Activated T-helper 17 cell treated with anti-CD3 and anti-CD28 coated beads, Interleukin-2, amount 50 U/mL, for 72 hours (primary cell): ENCODE measurements around the gene GABARAPL2. TPM values are rescaled to one million over a fixed set of nuclear protein-coding genes. Genes with fewer than 3 reads are reported as not detected.

Experiments used
- ATAC-seq: fragments of 150-1000 bp; cut with Tn5 transposase; replicated peaks from 2 replicates; pipeline ENCODE4 v1.10.0; 2021; ENCODE audit warnings: mild to moderate bottlenecking, moderate library complexity
- H3K27ac Mint-ChIP-seq: one replicate; pipeline ENCODE4 v1.8.0; 2022; ENCODE audit warnings: mixed read lengths
- H3K27me3 Mint-ChIP-seq: one replicate; pipeline ENCODE4 v1.8.0; 2022; ENCODE audit warnings: mixed read lengths
- H3K36me3 Mint-ChIP-seq: one replicate; pipeline ENCODE4 v1.8.0; 2022; ENCODE audit warnings: low read depth, mild to moderate bottlenecking, mixed read lengths
- H3K4me1 Mint-ChIP-seq: one replicate; pipeline ENCODE4 v1.8.0; 2022; ENCODE audit warnings: mixed read lengths
- H3K4me3 Mint-ChIP-seq: one replicate; pipeline ENCODE4 v1.8.0; 2022; ENCODE audit warnings: mild to moderate bottlenecking, mixed read lengths
- H3K9me3 Mint-ChIP-seq: one replicate; pipeline ENCODE4 v1.8.0; 2022; ENCODE audit warnings: mixed read lengths
- total RNA-seq, 2 donors: library from RNA; stranded (reverse); gene quantifications; one replicate each; pipeline ENCODE4 v1.2.3, GENCODE V29; 2022

GABARAPL2 gene
- total RNA-seq, 2 donors from 2014 or later = 67.3 to 69.4 TPM

DNA sequence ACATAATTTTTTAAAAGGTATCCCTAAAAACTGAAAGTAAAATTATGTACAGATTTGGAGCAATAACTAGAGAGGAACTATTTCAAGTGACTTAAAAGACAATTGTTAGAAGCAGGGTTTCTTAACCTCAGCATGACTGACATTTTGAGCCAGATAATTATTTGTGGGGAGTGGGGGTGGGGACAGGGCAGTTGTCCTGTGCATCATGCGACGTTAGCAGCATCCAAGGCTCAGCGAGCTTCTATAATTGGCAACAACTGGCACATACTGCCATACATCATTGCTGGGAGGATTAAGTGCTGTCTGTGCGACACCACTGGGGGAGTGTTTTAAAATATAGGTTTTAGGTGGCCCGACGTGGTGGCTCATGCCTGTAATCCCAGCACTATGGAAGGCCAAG, 27.1 kb downstream of the GABARAPL2 start:
- Mint-ChIP-seq H3K4me1 (peaks cover 4% of the 10 kb centered on the region), H3K4me3 (no peak overlapping the region), H3K36me3 (peaks cover 37% of the 10 kb centered on the region), H3K9me3 (no peaks in the 10 kb centered on the region), H3K27ac (no peak overlapping the region), H3K27me3 (no peaks in the 10 kb centered on the region)
- no peak for ATAC-seq

DNA sequence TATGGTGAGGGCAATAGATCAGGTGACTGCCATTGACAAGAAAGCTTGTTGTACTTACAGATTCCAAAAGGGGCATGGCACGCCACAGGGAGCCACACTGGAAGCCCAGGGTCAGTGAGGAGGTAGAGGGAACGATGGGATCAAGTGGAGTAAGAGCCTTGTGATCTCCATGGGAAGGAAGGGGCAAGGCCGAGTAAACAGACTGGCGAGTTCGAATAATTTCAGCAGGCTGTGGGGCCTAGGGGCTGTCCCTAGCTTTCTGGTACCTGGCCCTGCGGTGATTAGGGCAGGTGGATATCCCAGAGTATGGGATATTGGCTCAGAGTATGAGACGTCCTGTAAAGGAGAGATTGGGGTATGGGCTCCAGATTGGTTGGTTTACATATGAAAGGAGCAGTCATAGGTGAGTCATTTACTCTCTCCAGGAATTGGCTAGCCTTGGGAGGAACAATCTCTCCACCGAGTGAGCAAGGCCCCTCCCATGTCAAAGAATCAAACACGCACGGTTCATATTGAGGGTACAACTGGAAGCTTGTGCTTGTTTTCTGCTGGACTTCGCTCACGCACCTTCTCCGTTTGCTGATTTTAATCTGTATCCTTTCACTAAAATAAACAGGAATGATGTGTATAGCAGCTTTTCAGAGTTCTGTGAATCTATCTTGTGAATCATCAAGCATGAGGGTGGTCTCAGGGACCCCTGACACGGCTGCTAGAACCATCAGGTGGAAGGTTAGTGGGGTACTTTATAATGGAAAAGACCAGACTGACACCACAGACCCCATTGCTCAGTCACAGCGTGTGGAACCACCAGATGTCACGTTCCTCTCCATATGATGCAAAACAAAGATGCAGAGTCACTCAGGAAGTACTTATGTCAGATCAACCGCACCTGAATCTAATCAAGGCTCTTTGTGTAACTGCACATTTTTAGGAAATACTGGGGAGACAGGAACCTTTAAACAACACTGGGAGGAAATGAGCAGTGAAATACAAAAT, 27.9 kb downstream of the GABARAPL2 start:
- peak overlapping the region; percentile 40 for H3K27ac Mint-ChIP-seq
- peak; percentile 90 for ATAC-seq
- no peaks in the 10 kb centered on the region for H3K9me3 Mint-ChIP-seq
- H3K4me3 Mint-ChIP-seq = peak overlapping the region; percentile 8
- H3K27me3 Mint-ChIP-seq = no peaks in the 10 kb centered on the region
- peaks cover 35% of the 10 kb centered on the region for H3K36me3 Mint-ChIP-seq
- H3K4me1 Mint-ChIP-seq = peaks cover 4% of the 10 kb centered on the region

DNA sequence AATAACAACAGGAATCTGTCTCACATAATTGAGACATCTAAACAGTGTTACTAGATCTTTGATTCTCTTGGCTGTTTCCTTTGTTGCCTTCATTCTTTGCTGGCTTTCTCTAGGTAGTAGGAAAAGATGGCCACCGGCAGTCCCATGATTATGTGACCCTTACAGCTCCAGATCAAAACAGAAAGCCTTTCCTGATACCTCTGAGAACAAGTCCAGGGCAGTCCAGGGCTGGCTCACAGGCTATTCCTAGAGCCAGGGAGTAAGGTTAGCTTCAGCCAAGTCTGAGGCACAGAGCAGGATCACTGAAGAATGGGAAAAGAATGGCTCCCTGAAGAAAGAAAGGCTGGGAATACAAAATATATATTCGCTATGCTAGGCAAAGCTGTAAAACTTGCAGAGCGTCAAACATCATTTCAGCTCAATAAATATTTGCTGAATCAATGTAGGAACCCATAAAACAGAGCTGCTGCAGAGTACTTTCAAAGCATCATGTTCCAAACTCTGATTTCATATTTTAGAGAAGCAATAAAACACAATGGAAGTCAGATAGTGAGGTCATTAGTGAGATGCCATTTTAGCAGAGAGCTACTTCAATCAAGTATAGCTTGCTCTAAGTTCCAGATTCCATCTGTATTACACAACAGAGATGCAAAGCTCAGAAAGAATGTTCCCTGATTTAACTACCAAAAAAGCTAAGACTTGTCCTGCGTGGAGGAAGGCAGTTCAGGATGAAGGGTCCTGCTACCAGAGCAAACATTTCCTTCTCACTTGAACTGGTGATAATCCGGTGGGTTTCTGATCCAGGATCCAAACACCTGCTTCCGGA, 33.5 kb downstream of the GABARAPL2 start:
- H3K36me3 Mint-ChIP-seq = peaks cover 82% of the 10 kb centered on the region
- no peak for ATAC-seq
- peaks cover 7% of the 10 kb centered on the region for H3K9me3 Mint-ChIP-seq
- H3K27ac Mint-ChIP-seq = no peak overlapping the region
- H3K4me1 Mint-ChIP-seq = no peaks in the 10 kb centered on the region
- no peaks in the 10 kb centered on the region for H3K27me3 Mint-ChIP-seq
- no peak overlapping the region for H3K4me3 Mint-ChIP-seq

DNA sequence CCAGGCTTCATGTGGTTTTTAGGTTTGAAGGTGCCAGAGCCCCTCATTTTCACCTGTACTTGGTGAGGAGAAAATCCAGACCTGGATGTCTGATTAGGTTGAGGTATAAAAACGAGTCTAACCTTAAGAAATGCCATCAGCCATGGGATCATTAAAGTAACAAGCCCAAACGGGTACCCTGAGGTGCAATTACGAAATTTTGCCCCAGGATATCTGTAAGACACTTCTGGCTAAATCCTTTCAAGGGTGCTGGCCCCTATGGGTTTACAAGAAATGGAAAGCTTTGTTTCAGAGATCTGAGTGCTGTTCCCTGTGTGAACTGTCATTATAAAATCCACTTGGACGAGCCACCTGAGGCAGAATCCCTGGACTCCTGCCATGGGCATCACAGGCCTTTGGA, 37.1 kb downstream of the GABARAPL2 start:
- H3K27ac Mint-ChIP-seq = no peak overlapping the region
- ATAC-seq = no peak

DNA sequence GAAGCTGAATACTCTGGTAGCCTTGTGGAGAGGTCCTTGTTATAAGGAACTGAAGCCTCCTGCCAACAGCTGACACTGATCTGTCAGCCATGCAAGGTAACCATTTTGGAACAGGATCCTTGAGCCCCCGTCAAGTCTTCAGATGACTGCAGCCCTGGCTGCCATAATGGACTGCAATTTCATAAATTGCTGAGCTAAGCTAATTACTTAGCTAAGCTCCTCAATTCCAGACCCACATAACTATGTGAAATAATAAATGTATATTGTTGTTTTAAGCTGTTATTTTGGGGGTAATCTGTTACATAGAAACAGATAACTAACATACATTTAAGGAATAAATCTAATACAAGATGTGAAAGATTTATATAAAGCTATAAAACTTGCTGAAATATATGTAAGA, 40.3 kb downstream of the GABARAPL2 start:
- Mint-ChIP-seq H3K36me3 (peaks cover 90% of the 10 kb centered on the region), H3K27me3 (no peaks in the 10 kb centered on the region), H3K4me3 (no peak overlapping the region), H3K27ac (no peak overlapping the region), H3K9me3 (peaks cover 7% of the 10 kb centered on the region), H3K4me1 (no peaks in the 10 kb centered on the region)
- ATAC-seq = no peak

More for the DNA sequence above, 37.1 kb downstream of the GABARAPL2 start:
- peaks cover 7% of the 10 kb centered on the region for H3K9me3 Mint-ChIP-seq
- peaks cover 88% of the 10 kb centered on the region for H3K36me3 Mint-ChIP-seq
- no peaks in the 10 kb centered on the region for H3K27me3 Mint-ChIP-seq
- no peak overlapping the region for H3K4me3 Mint-ChIP-seq
- H3K4me1 Mint-ChIP-seq = no peaks in the 10 kb centered on the region

DNA sequence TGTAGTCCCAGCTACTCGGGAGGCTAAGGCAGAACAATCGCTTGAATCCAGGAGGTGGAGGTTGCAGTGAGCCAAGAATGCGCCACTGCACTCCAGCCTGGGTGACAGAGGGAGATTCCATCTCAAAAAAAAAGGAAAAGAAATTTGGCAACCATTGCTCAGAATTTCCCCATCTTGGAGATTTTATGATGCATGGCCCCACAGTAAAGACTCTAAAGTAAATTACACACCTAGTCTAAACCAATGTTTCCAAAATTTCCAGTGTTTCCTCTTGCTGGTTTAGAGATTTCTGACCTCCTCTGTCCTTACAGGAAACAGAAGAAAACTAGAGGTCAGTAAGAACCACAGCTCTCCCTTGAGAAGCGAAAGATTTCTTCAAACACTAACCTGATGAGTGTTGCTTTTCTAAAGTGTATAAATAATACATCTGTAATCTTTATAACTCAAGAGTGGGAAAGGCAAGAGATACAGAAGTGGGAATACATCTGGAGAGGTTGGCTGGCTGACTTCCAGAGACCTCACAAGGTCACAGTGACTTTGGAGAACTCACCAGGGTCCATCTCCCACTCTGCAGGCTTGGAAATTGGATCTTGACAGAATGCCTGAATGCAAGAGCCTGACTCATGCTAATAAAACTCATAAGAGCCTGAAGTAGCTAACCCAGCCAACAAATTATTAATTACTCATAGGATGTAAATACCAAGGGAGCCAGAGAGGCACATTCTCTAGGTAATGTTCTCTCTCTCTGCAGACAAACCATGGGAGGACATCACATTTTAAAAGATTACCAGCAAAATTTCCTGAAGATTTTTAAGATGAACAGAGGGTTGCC, 48.1 kb downstream of the GABARAPL2 start:
- Mint-ChIP-seq H3K36me3 (peaks cover 88% of the 10 kb centered on the region), H3K4me3 (no peak overlapping the region), H3K27me3 (no peaks in the 10 kb centered on the region), H3K4me1 (peaks cover 15% of the 10 kb centered on the region), H3K9me3 (no peaks in the 10 kb centered on the region), H3K27ac (no peak overlapping the region)
- ATAC-seq = no peak

DNA sequence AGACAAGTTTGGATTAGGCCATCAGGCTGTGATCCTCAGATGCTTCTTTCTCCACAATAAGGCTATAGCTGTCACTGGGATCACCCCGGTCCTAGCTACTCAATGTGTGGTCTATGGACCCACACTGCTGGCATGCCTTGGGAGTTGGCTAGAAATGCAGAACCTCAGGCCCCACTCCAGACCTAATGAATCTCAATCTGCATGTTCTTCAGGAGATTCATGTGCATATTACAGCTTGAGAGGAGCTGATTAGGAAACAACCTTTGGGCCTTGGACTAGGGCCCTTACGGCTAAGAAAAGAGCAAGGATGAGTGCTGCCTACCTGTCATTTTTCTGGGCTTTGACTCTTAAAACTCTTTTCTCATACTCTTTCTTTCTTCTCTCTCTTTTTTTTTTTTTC, 49.4 kb downstream of the GABARAPL2 start:
- Mint-ChIP-seq H3K4me1 (peaks cover 21% of the 10 kb centered on the region), H3K4me3 (peak overlapping the region; percentile 71), H3K27me3 (no peaks in the 10 kb centered on the region), H3K36me3 (peaks cover 88% of the 10 kb centered on the region), H3K27ac (peak overlapping the region; percentile 86), H3K9me3 (no peaks in the 10 kb centered on the region)
- ATAC-seq = no peak

DNA sequence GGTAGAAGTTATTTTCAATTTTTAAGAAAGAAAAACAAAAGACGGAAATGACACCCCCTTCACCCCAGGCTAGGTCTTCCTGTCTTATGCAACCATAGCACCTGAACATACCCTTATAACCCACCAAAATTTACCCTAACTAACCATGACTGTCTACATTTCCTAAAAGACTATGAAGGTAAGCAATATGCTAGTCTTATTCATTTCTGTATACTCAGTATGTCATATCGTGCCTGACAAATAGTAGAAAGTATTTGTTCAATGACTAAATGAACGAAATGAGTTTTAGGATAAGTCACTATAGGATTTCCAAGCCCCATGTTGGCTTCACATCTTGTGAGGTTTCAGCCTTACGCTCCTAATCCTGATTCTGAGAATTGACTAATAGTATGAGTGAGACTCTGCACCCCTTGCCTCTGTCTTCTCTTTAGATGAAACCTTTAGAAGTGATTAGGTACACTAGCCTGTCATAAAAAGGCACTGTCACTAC, 50.4 kb downstream of the GABARAPL2 start:
- Mint-ChIP-seq H3K4me1 (peaks cover 29% of the 10 kb centered on the region), H3K27me3 (no peaks in the 10 kb centered on the region), H3K27ac (peak overlapping the region; percentile 86), H3K9me3 (no peaks in the 10 kb centered on the region), H3K36me3 (peaks cover 89% of the 10 kb centered on the region), H3K4me3 (peak overlapping the region; percentile 71)
- peak; percentile 93 for ATAC-seq

DNA sequence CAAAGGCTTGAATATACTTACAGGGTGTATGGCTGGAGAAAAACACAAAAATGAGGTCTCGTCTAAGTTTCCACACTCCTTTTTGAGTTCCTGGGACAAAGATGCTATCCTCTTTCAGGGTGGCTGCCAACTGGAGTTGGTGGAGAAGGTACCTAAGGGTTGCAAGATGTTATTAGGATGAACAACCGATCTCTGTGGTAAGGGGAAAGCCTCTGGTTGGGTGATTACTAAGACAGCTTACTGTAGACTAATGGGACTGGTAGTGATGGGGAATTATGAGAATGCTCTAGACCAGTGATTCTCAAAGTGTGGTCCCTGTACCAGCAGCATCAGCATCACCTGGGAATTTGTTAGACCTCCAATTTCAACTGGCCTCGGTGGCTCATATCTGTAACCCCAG, 50.9 kb downstream of the GABARAPL2 start:
- H3K4me1 Mint-ChIP-seq = peaks cover 29% of the 10 kb centered on the region
- no peaks in the 10 kb centered on the region for H3K9me3 Mint-ChIP-seq
- peak; percentile 50 for ATAC-seq
- H3K27me3 Mint-ChIP-seq = no peaks in the 10 kb centered on the region
- H3K27ac Mint-ChIP-seq = peak overlapping the region; percentile 86
- H3K4me3 Mint-ChIP-seq = peak overlapping the region; percentile 71
- H3K36me3 Mint-ChIP-seq = peaks cover 86% of the 10 kb centered on the region

DNA sequence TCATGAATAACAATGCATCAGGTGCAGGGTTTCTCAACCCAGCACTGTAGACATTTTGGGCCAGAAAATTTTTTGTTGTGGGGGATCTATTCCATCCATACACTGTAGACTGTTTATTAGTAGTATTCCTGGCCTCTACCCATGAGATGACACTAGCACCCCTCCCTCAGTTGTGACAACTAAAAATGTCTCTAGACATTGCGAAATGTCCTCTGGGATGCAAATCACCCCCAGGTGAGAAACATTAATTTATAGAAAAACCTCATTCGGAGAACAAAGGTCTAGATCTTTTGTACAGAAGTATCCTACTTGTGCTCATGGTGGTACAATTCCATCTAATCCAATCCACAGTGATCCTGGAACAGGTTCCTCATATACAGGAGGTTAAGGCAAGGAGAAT, 52.6 kb downstream of the GABARAPL2 start:
- Mint-ChIP-seq H3K36me3 (peaks cover 77% of the 10 kb centered on the region), H3K4me1 (peaks cover 29% of the 10 kb centered on the region), H3K9me3 (no peaks in the 10 kb centered on the region), H3K27me3 (no peaks in the 10 kb centered on the region), H3K27ac (no peak overlapping the region), H3K4me3 (no peak overlapping the region)
- no peak for ATAC-seq

DNA sequence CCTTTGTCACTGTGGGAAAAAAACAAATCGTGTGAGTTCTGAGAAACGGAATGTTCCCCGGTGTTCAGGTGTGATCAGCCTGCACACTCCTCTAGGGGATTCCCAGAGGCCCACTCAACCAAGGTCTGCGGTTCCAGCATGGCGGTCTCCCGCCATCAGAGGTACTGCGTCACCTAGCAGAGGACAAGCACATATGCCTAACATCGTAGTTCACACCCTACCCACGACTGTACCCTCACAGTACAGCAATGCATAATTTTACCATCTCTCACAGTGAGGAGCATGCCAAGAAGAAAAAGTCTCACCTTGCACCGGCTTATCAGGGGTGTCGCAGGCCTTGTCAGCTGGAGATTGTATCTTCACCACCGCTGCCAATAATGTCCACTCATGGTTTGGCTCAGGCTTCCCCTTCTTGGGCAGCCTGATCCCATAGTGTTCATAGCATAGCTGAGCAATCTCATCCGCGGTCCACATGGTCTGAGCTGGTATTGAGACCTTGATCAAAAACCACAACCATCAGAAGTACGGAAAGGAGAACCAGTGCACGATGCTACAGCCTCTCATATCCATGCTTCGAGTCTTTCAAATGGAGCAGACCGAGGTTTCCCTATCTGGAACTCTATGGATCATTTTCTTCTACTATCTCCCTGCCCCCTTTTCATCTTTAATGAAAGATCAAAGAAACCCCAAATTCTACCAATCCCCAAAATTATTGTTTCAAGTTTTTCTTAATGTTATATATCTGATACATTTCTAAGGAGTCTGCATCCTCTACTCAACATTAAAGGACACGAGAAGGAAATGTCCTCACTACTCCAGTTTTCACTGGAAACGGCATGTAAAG, 54.4 kb downstream of the GABARAPL2 start:
- H3K9me3 Mint-ChIP-seq = no peaks in the 10 kb centered on the region
- H3K36me3 Mint-ChIP-seq = peaks cover 70% of the 10 kb centered on the region
- peaks cover 29% of the 10 kb centered on the region for H3K4me1 Mint-ChIP-seq
- H3K27ac Mint-ChIP-seq = peak overlapping the region; percentile 95
- H3K27me3 Mint-ChIP-seq = no peaks in the 10 kb centered on the region
- H3K4me3 Mint-ChIP-seq = peak overlapping the region; percentile 92
- ATAC-seq = no peak

DNA sequence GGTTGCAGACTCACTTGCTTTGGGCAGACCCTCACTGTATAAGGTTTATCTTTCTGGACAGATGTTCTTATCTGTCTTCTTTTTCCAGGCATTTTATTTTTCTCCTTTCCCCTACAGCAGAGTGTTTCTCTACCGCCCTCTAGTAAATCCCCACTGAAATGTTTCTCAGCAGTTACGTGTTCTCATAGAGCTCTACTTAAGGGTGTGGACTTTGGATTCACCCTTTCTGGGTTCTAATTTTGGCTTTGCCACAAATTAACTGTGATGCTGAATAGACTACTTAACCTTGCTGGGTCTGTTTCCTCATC, 54.9 kb downstream of the GABARAPL2 start:
- ATAC-seq = no peak
- H3K27me3 Mint-ChIP-seq = no peaks in the 10 kb centered on the region
- H3K27ac Mint-ChIP-seq = peak overlapping the region; percentile 95
- peaks cover 70% of the 10 kb centered on the region for H3K36me3 Mint-ChIP-seq
- peak overlapping the region; percentile 92 for H3K4me3 Mint-ChIP-seq
- H3K9me3 Mint-ChIP-seq = no peaks in the 10 kb centered on the region
- peaks cover 26% of the 10 kb centered on the region for H3K4me1 Mint-ChIP-seq
